Panc1 (cell line): Measurements from ENCODE around the gene GPRC5A. TPM values are rescaled to one million over a fixed set of nuclear protein-coding genes. Genes with fewer than 3 reads are reported as not detected.

Experiments used
- ATAC-seq: fragments of 200-7000 bp; cut with Tn5 transposase; 2 replicates; pipeline ENCODE4 v1.9.1; 2020; ENCODE audit warnings: mild to moderate bottlenecking, moderate library complexity
- BruUV-seq: library from RNA; stranded (reverse); fragments of 400-500 nt; replicated peaks from 2 replicates; lab custom pipeline; 2021; lab: Mats Ljungman, UMichigan
- CTCF ChIA-PET: fragments of 300-600 bp; sonication (Branson Sonifier 250); formaldehyde crosslinking; loops from one replicate; lab custom pipeline; 2022; ENCODE audit warnings: antibody characterized with exemption; lab: Charles Lee
- POLR2A ChIA-PET: fragments of 300-600 bp; sonication (Branson Sonifier 250); formaldehyde crosslinking; loops from one replicate; lab custom pipeline; 2022; ENCODE audit warnings: antibody characterized with exemption; lab: Charles Lee
- DNase-seq: peaks from one replicate; pipeline ENCODE4 v3.0.0-alpha.2; 2010; ENCODE audit warnings: low read depth, low spot score
- H3K27ac ChIP-seq: 2 replicates; pipeline ENCODE4 v1.5.1; 2011; ENCODE audit warnings: mild to moderate bottlenecking, low read length, inconsistent platforms
- H3K27me3 ChIP-seq: fragments of 200-500 bp; sonication (Bioruptor generic); 2 replicates; pipeline ENCODE4 v1.6.0; 2014; ENCODE audit warnings: low read length, inconsistent platforms; ENCODE audit not compliant: control insufficient read depth, insufficient read depth
- H3K36me3 ChIP-seq: fragments of 200-500 bp; sonication (Bioruptor generic); 2 replicates; pipeline ENCODE4 v1.5.1; 2014; ENCODE audit warnings: inconsistent platforms, mild to moderate bottlenecking, low read length, moderate library complexity; ENCODE audit not compliant: control insufficient read depth, insufficient read depth
- H3K4me1 ChIP-seq: 2 replicates; pipeline ENCODE4 v1.5.1; 2011; ENCODE audit warnings: inconsistent platforms, mild to moderate bottlenecking, low read length, moderate library complexity; ENCODE audit not compliant: control insufficient read depth, insufficient read depth
- H3K4me3 ChIP-seq, 2 experiments: 2 replicates each; pipeline ENCODE4 v1.5.1; 2011 to 2012; ENCODE audit warnings: low read depth in 2 of 2, low read length in 2 of 2, mild to moderate bottlenecking in 2 of 2, inconsistent platforms in 1 of 2, moderate library complexity in 1 of 2
- H3K9me3 ChIP-seq: fragments of 200-500 bp; sonication (Bioruptor generic); 2 replicates; pipeline ENCODE4 v1.5.1; 2014; ENCODE audit warnings: low read depth, mild to moderate bottlenecking, inconsistent platforms, low read length, moderate library complexity; ENCODE audit not compliant: control insufficient read depth, insufficient read depth
- CTCF ChIP-seq: fragments of 450-650 bp; IDR thresholded peaks from 2 replicates; pipeline ENCODE4 v1.5.1; 2017; ENCODE audit warnings: mild to moderate bottlenecking
- POLR2AphosphoS5 ChIP-seq: IDR thresholded peaks from 2 replicates; pipeline ENCODE4 v1.6.1; 2012; ENCODE audit warnings: mild to moderate bottlenecking, low read depth, low read length, moderate library complexity
- REST ChIP-seq, 2 experiments: IDR thresholded peaks; 2 replicates each; pipeline ENCODE4 v1.6.1; 2011 to 2012; ENCODE audit warnings: low read depth in 2 of 2, control low read depth in 1 of 2, low read length in 1 of 2, mild to moderate bottlenecking in 1 of 2, moderate library complexity in 1 of 2; ENCODE audit not compliant: insufficient read depth in 1 of 2
- SIN3A ChIP-seq: IDR thresholded peaks from 2 replicates; pipeline ENCODE4 v1.6.1; 2012; ENCODE audit warnings: low read depth, mild to moderate bottlenecking, low read length, moderate library complexity, borderline replicate concordance; ENCODE audit not compliant: insufficient read depth
- TCF7L2 ChIP-seq: IDR thresholded peaks from 2 replicates; pipeline ENCODE4 v1.6.1; 2011; ENCODE audit warnings: mild to moderate bottlenecking, low read depth, low read length, inconsistent platforms
- in situ Hi-C: cut with HindIII; loops from 2 replicates; pipeline ENCODE4 v1.10.0; 2016; ENCODE audit warnings: low sequenced_read_pairs, low pct_unique_long_range_greater_than_20kb
- intact Hi-C: fragments of 100-400 bp; cut with micrococcal nuclease; formaldehyde crosslinking; loops from one replicate; pipeline ENCODE4 v1.10.0; 2022; ENCODE audit not compliant: unreplicated experiment
- total RNA-seq: library from RNA; stranded (reverse); gene quantifications from one replicate; pipeline ENCODE4 v1.2.1, GENCODE V29; 2021; ENCODE audit not compliant: unreplicated experiment

The GPRC5A gene
- total RNA-seq, 1 experiment from 2014 or later = 648 TPM

DNA sequence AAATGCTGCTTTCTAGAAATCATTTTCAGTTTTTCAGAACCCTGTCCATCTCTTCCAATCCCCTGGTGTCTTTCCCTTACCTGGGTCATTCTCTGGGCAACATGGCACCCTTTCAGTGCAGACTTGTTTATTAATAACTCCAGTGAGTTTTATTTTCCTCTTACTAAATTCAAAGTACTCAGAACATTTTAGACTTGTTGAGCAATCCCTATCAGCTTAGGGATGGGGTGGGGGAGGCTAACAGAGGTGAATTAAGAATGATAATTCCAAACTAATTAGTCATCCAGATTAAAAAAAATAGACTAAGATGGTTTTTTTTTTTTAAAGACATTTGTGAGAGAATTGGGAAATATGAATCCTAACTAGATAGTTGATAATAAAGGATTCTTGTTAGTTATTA, 10.7 kb downstream of the GPRC5A start:
- Histone ChIP-seq H3K27ac (peak overlapping the region; percentile 96), H3K36me3 (peaks cover 6% of the 10 kb centered on the region; the same call in 1 of the 2 replicates), H3K27me3 (no peaks in the 10 kb centered on the region), H3K4me3 (peak overlapping the region in 1 of 2 experiments; percentile 44; a peak in 1 of 4 replicates), H3K9me3 (no peaks in the 10 kb centered on the region), H3K4me1 (peaks cover 91% of the 10 kb centered on the region)
- CTCF ChIA-PET = no interaction called here
- POLR2A ChIA-PET = interaction anchor here (0.7 kb wide), 2 partner anchors 12 to 65 kb away, joined by 3 to 11 read pairs; no protein-coding TSS in a partner anchor
- BruUV-seq = no TSS peak
- in situ Hi-C loops (no loop called here), intact Hi-C loops (no loop called here)
- no peak for ATAC-seq
- no peak for DNase-seq
- no peak for TF ChIP-seq TCF7L2
- no peak for TF ChIP-seq REST (IDR thresholded peaks at IDR 0.05; ENCODE audit: insufficient read depth in 1 of 2, low read depth in 2 of 2, low read length in 1 of 2)
- no peak for TF ChIP-seq SIN3A
- TF ChIP-seq CTCF = no peak
- no peak for TF ChIP-seq POLR2AphosphoS5

- intact Hi-C loops (no loop called here), in situ Hi-C loops (no loop called here)
- DNase-seq (no peak), ATAC-seq (no peak)
- no peak for TF ChIP-seq SIN3A
- peak; percentile 92 for TF ChIP-seq TCF7L2
- peak; percentile 59; the same call in 1 of the 2 replicates for TF ChIP-seq POLR2AphosphoS5
- Histone ChIP-seq H3K27me3 (no peaks in the 10 kb centered on the region), H3K4me1 (peaks cover 89% of the 10 kb centered on the region), H3K9me3 (no peaks in the 10 kb centered on the region), H3K27ac (peak overlapping the region; percentile 96), H3K36me3 (peaks cover 10% of the 10 kb centered on the region), H3K4me3 (peak overlapping the region in 1 of 2 experiments; percentile 20; a peak in 1 of 4 replicates)
- no TSS peak for BruUV-seq
- ChIA-PET POLR2A (no interaction called here), CTCF (interaction anchor here (0.6 kb wide), 1 partner anchor 93 kb away, joined by 3 read pairs; no protein-coding TSS in a partner anchor)
These were observed 12.6 kb downstream of the GPRC5A start for GRCh38 chr12:12903642-12904609.
